Breast epithelium (tissue), 4 donors: ENCODE data around the gene WRAP53. TPM values are rescaled to one million over a fixed set of nuclear protein-coding genes. Genes with fewer than 3 reads are reported as not detected.

Source experiments
- DNase-seq, 2 donors: peaks; one replicate each; pipeline ENCODE4 v3.0.0-alpha.2; 2019; ENCODE audit warnings: low spot score in 2 of 2
- H3K27ac ChIP-seq, 2 donors: fragments of 200-600 bp; sonication (generic) in 1 of 2; one replicate each; pipeline ENCODE4 v1.5.1; 2016 to 2019; ENCODE audit warnings: mild to moderate bottlenecking in 1 of 2
- H3K27me3 ChIP-seq, 2 donors: fragments of 200-600 bp; sonication (generic) in 1 of 2; one replicate each; pipeline versions ENCODE4 v1.5.1 to v1.6.0; 2017 to 2019; ENCODE audit warnings: control low read depth in 1 of 2, mild to moderate bottlenecking in 1 of 2
- H3K36me3 ChIP-seq: fragments of 200-600 bp; one replicate; pipeline ENCODE4 v1.5.1; 2019
- H3K4me1 ChIP-seq, 2 donors: fragments of 200-600 bp; sonication (generic); one replicate each; pipeline ENCODE4 v1.5.1; 2016 to 2019; ENCODE audit warnings: control low read depth in 1 of 2
- H3K4me3 ChIP-seq, 3 donors: fragments of 200-600 bp; sonication (generic); 1 replicate in 2 of 3; 2 replicates in 1 of 3; pipeline ENCODE4 v1.5.1; 2016 to 2019; ENCODE audit warnings: mild to moderate bottlenecking in 3 of 3, moderate library complexity in 2 of 3
- H3K9me3 ChIP-seq, 2 donors: fragments of 200-600 bp; sonication (generic) in 1 of 2; one replicate each; pipeline ENCODE4 v1.5.1; 2016 to 2019; ENCODE audit warnings: control low read depth in 1 of 2
- CTCF ChIP-seq, 3 donors: fragments of 450-650 bp; IDR thresholded peaks; one replicate each; pipeline ENCODE4 v1.5.1; 2016 to 2017; ENCODE audit warnings: antibody characterized with exemption in 3 of 3, mild to moderate bottlenecking in 3 of 3, moderate library complexity in 3 of 3
- POLR2A ChIP-seq: fragments of 450-650 bp; IDR thresholded peaks from one replicate; pipeline ENCODE4 v1.6.1; 2016; ENCODE audit warnings: antibody characterized with exemption, mild to moderate bottlenecking, moderate library complexity
- POLR2AphosphoS5 ChIP-seq, 3 donors: sonication (generic); formaldehyde crosslinking; IDR thresholded peaks; one replicate each; pipeline ENCODE4 v1.6.1; 2017; ENCODE audit warnings: antibody characterized with exemption in 3 of 3
- intact Hi-C: fragments of 100-400 bp; cut with DNase I; formaldehyde crosslinking; loops from one replicate; pipeline ENCODE4 v1.15.1; 2023; ENCODE audit warnings: low total_unique reads
- total RNA-seq, 3 donors: library from RNA; depleted of rRNA; stranded (reverse); fragments of >200 nt; gene quantifications; one replicate each; pipeline ENCODE4 v1.1.0, GENCODE V29; 2016

Gene WRAP53
- total RNA-seq, 3 donors from 2014 or later = 3.6 to 5.4 (median 4.2) TPM

- Histone ChIP-seq H3K4me1 (no peaks in the 10 kb centered on the region), H3K9me3 (no peaks in the 10 kb centered on the region), H3K4me3 (no peak overlapping the region), H3K27me3 (no peaks in the 10 kb centered on the region), H3K36me3 (no peaks in the 10 kb centered on the region), H3K27ac (no peak overlapping the region)
- no peak for DNase-seq
- no peak for TF ChIP-seq POLR2AphosphoS5 (IDR thresholded peaks at IDR 0.05)
- TF ChIP-seq CTCF (IDR thresholded peaks at IDR 0.05) = no peak
- TF ChIP-seq POLR2A = no peak
- intact Hi-C loops = no loop called here
These were observed 56.1 kb downstream of the WRAP53 start for GRCh38 chr17:7744416-7744815.

GRCh38 chr17:7745748-7746470 is 57.6 kb downstream of the WRAP53 start:
- H3K4me1 ChIP-seq = no peaks in the 10 kb centered on the region
- H3K27me3 ChIP-seq = no peaks in the 10 kb centered on the region
- no peaks in the 10 kb centered on the region for H3K9me3 ChIP-seq
- DNase-seq = peak in 1 of 2 donors; percentile 34
- TF ChIP-seq CTCF (IDR thresholded peaks at IDR 0.05) (no peak), POLR2AphosphoS5 (IDR thresholded peaks at IDR 0.05) (no peak), POLR2A (no peak)
- H3K36me3 ChIP-seq = no peaks in the 10 kb centered on the region
- intact Hi-C loops = no loop called here
- H3K4me3 ChIP-seq = no peak overlapping the region
- H3K27ac ChIP-seq = no peak overlapping the region

GRCh38 chr17:7747635-7748071 is 59.4 kb downstream of the WRAP53 start:
- intact Hi-C loops = no loop called here
- peak overlapping the region in 1 of 2 donors; percentile 29 for H3K27ac ChIP-seq
- DNase-seq = no peak

GRCh38 chr17:7748076-7748775 is 59.9 kb downstream of the WRAP53 start:
- Histone ChIP-seq H3K27me3 (no peaks in the 10 kb centered on the region), H3K4me1 (no peaks in the 10 kb centered on the region), H3K4me3 (no peak overlapping the region), H3K36me3 (no peaks in the 10 kb centered on the region), H3K27ac (peak overlapping the region in 1 of 2 donors; percentile 29), H3K9me3 (no peaks in the 10 kb centered on the region)
- TF ChIP-seq POLR2A (no peak), POLR2AphosphoS5 (IDR thresholded peaks at IDR 0.05) (no peak), CTCF (IDR thresholded peaks at IDR 0.05) (no peak)
- DNase-seq = no peak
- intact Hi-C loops = no loop called here

More at GRCh38 chr17:7747635-7748071, 59.4 kb downstream of the WRAP53 start:
- TF ChIP-seq CTCF (IDR thresholded peaks at IDR 0.05) = no peak
- no peak for TF ChIP-seq POLR2A
- no peak for TF ChIP-seq POLR2AphosphoS5 (IDR thresholded peaks at IDR 0.05)
- no peaks in the 10 kb centered on the region for H3K27me3 ChIP-seq
- no peaks in the 10 kb centered on the region for H3K36me3 ChIP-seq
- H3K4me1 ChIP-seq = no peaks in the 10 kb centered on the region
- no peak overlapping the region for H3K4me3 ChIP-seq
- H3K9me3 ChIP-seq = no peaks in the 10 kb centered on the region

- no peaks in the 10 kb centered on the region for H3K4me1 ChIP-seq
- intact Hi-C loops = loop anchor here (5.0 kb wide), 1 partner anchor 62 kb away; no protein-coding TSS in a partner anchor
- no peak overlapping the region for H3K4me3 ChIP-seq
- H3K9me3 ChIP-seq = no peaks in the 10 kb centered on the region
- TF ChIP-seq CTCF (IDR thresholded peaks at IDR 0.05) (no peak), POLR2A (no peak), POLR2AphosphoS5 (IDR thresholded peaks at IDR 0.05) (no peak)
- DNase-seq = no peak
- no peaks in the 10 kb centered on the region for H3K27me3 ChIP-seq
- H3K27ac ChIP-seq = no peak overlapping the region
- H3K36me3 ChIP-seq = no peaks in the 10 kb centered on the region
These were observed 62.1 kb downstream of the WRAP53 start for GRCh38 chr17:7750321-7750821.
